T follicular helper cell (primary cell): ENCODE data around the gene CHERP.
"Not testable (repeated sequence)": the region's sequence is repeated elsewhere in the genome, so short reads cannot be mapped to it uniquely, and the experiment has no call there.

Experiments
- DNase-seq: peaks from one replicate; pipeline ENCODE4 v3.0.0-alpha.2; 2020; ENCODE audit warnings: low read depth

The CHERP gene

DNA sequence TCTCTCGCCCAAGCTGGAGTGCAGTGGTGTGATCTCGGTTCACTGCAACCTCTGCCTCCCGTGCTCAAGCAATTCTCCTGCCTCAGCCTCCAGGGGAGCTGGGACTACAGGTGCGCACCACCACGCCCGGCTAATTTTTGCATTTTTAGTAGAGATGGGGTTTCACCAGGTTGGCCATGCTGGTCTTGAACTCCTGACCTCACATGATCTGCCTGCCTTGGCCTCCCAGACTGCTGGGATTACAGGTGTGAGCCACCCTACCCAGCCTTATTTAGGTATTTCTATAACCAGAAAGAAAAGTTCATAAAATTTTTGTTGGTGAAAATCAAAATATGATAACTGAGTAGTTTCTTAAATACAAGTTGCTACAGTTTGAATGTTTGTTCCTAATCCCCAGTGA, 1.5 kb upstream of the CHERP start:
- DNase-seq = not testable (repeated sequence)

DNA sequence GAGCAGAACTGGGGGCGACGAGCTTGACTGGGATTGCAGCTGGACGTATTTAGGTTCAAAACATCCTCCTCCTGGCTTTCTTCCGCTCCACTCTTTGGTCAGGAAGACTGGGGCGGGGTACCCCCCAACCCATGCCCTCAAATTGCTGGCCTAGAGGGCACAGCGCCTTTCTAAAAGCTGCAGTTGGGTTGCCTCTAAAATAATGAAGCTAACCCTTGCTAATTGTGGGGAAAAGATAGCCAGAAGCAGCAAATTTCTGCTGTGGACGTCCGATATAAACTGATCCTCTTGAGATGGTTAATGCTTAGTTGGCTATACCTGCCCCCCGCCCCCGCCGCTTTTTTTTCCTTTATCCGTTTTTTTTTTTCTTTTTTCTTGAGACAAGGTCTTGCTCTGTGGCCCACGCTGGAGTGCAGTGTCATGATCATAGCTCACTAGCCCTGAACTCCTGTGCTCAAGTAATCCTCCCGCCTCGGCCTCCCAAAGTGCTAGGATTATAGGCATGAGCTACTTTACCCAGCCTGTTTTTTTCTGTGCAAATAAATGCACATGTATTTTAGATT, 754 bp upstream of the CHERP start:
- DNase-seq = no peak

DNA sequence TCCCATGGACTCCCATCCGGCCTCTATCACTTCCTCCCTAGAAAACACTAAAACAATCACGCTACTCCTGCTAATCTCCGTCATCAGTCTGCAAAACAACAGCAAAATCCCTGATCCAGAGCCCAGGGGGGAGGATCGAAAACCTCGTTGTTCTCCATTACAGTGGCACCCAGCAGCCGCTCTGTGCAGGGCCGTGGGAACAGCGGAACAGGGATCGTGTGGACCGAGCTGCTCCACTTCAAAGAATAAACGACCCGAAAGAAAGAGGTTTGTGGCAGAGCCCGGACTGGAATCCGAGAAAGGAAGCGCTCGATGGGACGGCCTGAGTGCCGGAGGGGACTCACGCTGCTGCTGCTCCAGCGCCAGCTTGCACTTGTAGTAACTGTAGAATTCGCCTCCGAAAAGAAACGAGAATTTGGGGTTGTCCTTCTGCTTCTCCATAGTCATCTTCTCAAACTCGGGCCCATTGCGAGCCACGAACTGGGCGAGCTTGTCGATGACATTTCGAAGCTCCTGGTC, 652 bp downstream of the CHERP start:
- DNase-seq = no peak

DNA sequence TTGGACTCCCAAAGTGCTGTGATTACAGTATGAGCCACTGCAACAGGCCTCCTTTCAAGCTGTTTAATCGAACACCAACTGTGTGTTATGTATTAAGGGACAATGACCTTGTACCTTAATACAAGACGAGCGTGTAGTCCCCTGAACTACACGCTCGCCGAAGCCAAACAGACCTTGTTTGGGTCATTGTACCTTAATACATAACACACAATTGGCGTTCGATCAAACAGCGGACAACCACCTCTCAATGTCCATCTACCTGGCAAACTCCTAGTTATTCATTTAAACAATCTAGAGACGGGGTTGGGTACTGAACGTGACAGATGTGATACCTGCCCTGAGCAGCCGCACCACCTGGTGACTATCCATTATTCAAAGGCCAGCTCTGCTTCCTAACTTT, 1.3 kb downstream of the CHERP start:
- DNase-seq = no peak

DNA sequence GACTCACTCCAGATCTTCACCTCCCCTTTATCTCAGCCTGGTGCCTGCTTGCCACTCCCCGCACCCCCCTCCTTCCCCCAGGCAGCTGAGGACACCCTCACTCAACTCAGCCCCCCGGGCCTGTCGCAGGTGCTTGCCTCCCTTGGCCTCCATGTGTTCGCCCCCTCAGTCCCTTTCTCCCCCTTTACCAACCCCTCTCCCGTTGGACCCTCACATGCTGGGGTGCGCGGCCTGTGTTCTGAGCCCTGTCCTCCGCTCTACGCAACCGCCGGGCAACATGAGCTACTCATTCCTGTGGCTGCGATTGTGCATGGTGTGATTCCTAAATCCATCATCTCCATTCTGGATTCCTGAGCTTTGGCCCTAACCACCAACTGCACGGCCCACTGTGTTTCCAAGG, 5.1 kb downstream of the CHERP start:
- DNase-seq = no peak

DNA sequence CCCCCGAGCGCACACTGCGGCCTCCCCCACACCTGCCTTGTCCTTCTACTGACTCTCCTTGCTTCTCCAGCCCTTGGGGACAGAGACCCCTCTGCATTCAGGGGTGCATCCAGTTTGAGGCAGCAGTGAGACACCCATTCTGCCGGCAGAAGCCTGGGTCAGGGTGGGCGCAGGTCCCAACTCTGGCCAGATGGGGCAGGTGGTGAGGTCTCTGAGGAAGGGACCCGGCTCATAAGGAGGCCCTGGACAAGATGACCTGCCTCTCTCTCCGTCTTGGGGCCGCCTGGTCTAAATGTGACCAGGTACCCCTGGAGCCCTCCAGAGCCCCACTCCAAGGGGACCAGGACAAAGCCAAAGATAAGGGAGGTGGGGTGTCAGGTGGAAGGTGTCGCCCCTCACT, 6.1 kb downstream of the CHERP start:
- no peak for DNase-seq

DNA sequence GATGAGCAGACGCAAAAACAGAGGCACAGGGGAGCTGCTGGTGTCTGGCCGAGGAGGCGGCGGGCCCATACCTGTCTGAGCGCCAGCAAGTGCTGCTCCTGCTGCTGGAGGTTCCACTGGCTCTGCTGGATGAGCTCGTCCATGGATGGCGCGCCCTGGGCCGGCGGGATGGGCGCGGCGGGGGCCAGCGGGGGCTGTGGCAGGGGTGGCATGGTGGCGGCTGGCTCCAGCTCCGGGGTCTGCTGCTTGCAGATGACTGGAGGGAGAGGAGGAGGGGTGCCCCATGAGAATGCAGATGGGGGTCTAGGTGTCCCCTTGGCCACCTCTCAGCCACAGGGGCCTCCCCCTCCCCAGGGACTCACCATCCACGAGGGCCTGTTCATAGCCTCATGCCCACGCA, 6.9 kb downstream of the CHERP start:
- no peak for DNase-seq

DNA sequence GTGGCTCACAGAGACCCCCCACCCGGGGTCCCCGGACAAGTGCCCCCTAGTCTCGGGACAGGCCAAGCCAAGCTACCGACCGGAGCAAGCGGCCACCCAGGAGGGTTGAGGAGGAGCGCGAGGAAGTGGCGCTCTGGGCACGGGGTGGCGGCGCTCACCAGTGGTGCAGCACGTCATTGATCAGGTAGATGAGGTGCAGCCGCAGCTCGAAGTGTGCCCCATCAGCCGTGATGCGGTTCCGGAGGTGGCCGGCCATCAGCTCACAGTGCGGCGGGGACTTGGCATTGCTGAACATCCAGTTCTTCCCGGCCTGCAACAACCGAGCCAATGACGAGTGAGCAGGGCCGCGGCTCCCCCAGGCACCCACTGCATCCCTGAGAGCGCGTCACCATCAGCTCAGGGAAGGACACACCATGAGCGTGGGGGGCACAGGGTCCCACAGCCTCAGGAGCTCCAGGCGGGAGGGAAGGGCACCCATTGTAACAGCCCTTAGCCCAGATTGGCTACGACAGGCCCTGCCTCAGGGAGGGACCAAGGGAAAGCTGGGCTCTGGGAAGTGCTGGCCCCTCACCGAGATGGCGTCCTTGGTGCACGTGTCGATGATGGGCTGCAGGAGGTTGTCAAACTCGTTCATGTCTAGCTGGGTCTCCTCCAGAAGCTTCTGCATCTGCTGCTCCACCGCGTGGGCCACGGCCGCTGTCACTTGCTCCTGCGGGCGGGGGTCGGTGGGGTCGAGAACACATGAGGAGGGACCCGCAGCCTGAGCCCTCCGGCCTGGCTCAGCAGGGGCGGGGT, 9.6 kb downstream of the CHERP start:
- no peak for DNase-seq

DNA sequence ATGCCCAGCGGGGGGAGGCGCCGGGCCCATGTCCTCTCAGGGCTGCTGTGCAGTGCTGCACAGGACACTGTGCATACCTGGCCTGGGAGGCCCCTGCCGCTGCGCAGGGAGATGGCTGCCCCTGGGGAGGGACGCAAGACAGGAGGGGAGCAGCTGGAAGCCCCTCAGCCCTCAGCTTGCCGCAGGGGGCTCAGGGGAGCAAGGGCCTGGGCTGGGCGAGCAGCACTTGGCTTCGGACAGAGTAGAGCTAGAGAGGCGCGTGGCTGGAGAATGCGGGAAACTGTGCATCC, 10.9 kb downstream of the CHERP start:
- no peak for DNase-seq

DNA sequence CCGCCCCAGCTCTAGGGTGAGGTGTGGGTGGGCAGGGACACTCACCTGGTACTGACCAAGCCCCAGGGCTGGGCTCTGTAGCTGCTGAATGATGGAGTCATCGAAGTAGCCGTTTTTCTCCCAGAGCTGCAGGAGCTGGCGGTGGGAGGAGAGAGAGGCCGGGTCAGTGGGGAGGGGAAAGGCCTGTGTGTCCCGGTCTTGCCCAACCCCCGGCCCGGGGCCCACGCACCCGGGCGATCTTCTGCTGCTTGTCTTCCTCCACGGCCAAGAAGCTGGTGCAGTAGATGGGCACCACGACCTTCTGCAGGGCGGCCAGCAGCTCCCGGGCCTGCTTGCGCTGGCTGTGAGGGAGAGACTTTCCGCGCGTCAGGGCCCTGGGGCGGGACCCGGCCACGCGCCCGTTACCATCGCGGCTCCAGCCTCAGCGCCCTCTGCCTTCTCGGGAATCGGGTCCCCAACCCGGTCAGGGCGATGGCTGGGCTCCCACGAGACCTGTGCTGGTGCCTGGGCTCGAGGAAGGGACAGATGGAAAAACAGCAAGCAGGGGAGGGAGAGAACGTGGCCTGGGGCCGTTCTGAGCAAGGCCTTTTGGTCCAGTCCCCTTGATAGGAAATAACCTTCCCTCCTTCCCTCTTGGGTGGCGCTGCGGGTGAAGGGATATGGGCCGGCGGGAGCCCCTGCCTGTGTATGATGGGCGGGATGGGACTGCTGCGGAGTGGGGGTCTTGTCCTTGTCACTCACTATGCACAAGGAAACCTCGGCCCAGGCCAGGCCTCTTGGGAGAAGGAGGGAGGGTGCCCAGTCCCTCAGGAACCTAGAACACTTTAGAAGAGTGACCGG, 11.5 kb downstream of the CHERP start:
- no peak for DNase-seq

DNA sequence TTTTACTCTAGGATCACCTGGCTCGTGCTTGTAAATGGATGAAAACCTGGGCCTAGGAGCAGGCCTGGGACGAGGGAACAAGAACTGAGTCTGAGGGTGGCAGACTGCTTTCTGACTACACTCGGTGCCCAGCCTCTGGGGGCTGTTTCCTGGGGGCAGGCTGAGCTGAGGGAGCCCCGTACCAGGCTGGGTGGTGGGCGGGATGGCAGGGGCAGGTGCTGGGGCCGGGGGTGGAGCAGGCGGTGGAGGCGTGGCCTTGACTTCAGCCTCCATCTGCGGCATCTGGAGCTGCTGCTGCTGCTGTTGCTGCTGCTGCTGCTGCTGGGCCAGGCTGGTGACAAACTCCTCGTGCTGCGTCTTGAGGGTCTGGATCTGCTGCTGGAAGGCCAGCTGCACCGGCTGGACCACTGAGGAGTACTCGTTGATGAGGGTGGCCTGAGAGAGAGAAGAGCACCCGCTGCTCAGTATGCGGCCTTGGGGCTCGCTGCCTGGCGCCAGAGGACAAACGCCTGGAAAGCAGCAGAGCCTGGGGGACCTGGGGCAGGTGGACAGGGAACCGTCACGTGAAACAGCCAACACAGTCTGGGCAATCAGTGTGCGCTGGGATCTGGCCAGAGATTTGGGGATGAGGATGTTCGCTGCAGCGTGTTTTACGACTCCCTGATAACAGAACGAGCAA, 12.6 kb downstream of the CHERP start:
- DNase-seq = no peak

DNA sequence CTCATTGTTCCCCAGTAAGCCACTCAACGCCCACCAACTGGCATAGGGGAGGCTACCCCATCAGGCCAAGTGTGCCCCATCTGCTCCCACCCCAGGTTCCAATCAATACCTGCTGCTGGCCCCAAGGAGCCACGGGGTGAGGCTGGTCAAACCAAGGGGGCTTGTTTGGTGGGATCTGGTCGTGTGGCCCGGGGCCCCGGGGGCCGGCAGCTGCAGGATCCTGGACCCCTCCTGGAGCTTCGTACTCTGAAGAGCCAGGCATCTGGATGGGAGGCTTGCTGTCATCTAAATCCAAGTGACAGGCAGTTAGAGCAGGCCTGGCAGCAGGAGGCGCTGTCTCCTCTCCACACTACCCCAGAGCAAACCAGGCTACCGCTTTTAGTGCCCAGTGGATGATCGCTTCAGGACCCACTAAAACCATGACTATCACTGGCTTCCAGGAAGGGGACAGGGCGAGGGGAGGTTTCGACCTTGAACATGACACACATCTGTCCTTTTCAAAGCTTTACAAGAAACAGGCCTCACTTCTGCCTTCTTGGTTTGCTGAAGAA, 14.2 kb downstream of the CHERP start:
- DNase-seq = peak; percentile 28

DNA sequence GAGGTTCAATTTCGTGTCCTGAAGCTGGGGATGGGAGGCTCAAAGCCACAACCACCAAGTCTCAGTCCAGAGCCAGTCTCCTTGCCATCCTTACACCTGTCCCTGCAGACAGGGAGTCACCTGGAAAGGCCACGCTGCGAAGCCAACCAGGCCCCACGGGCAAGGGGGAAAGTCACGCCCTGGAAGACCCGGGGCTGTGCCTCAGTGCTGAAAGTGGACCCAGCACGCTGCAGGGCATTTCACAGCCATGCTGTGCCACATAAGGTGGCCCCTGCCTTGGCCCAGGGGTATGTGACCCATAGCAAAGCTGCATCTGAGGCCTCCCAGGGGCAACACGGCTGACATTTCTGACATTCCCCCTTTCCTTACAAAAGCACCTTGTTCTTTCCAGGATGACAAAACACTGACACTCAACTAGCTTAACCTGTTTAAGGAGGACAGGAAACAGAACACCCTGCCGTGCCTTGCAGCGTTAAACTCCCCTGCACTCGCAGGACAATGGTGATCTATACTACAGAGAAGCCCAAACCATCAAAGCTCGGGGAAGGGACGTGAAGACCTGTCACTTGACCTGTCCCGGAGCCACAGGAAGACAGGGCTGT, 14.8 kb downstream of the CHERP start:
- no peak for DNase-seq

DNA sequence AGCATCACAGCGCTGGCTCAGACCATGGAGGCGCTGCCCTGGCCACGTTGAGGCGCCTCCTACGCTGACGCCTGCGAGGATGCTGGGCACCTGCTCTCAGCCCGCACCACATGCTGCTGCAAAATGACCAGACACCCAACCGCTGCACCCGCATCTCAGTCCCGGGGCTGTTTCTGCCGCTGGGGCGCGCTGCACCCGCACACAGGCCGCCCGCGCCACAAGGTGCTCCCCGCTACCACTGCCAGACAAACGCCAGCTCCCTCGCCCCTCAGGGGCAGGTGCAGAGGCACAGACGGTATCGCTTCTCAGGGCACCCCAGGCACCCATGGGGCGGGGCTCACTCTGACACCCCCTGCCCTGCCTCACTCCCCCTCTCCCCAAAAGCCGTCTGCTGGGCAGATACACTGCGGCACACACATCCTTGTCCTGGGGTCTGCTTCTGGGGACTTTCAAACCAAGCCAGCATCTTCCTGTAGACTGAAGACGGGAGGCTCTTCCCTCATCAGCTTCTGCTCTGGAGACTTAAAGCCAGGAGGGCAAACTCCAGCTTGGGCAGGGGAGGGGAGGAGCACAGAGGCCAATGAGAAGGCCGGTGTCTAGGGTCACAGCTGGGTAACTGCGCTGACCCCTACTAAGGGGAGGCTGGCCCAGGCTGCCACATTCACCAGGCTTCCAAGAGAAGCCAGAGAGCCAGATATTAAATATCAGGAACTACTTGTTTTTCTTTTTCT, 16.3 kb downstream of the CHERP start:
- DNase-seq = no peak

DNA sequence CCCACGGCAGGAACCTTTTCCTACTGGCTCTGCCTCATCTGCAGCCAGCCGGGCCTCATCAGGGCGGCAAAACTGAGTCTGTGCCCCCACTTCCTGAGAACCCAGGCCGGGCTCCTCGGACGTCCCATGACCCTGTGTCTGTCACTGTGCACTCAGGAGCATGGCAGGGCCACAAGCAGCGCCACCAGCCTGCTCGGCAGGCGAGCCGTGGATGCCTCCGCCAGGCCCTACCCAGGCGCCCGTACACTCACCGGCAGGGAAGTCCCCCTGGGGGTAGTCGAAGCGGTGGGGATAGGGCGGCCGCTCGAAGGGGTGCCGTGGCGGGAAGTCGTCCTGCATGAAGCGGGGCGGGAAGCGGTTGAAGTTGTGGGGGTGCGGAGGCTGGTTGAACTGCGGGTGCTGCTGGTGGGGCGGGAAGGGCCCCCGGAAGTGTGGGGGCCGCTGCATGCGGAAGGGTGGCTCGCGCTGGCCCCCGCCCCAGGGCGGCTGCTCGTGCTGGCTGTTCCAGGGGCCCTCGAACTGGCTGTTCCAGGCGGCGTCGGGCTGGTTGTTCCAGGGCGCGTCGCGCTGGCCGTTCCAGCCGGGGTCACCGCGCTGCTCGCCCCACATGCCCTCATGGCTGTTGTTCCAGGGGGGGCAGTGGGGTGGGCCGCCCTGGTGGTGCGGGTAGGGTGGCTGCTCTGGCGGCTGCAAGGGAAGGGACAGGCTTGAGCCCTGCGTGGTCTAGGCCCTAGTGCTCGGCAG, 17.1 kb downstream of the CHERP start:
- no peak for DNase-seq

DNA sequence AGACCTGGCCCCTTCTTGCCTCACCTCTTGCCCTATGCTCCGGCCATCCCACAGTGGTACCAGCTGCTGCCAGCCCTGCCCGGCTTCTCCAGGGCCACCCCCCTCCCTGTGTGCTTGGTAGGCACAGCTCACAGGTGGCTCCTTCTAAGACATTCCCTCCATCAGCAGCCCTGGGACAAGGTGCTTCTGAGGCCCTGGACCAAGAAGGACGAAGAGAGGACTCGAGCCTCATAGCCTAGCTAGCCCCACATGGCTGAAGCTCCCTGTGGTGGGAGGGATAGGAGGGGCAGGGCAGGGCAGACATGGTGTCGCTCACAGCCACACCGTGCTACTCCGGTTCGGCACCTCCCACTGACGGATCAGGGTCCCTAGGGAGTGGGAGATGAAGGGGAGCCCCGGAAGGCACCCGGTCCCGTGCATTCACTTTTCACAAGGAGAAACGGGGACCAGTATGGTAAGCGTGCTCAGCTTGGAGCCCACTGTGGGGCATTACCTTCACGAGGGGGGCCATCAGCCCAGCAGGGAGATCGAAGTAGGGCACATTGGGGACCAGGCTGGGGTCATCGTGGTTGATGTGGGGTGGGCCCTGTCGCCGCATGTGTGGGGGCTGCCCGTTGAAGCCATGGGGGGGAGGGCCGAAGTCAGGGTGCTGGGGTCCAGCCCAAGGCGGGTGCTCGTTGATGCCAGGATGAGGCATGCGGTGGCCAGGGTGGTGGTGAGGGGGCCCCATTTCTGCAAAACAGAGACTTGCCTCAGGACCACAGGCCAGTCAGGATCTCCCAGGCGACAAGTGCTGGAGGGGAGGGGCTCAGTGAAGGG, 19.5 kb downstream of the CHERP start:
- no peak for DNase-seq

DNA sequence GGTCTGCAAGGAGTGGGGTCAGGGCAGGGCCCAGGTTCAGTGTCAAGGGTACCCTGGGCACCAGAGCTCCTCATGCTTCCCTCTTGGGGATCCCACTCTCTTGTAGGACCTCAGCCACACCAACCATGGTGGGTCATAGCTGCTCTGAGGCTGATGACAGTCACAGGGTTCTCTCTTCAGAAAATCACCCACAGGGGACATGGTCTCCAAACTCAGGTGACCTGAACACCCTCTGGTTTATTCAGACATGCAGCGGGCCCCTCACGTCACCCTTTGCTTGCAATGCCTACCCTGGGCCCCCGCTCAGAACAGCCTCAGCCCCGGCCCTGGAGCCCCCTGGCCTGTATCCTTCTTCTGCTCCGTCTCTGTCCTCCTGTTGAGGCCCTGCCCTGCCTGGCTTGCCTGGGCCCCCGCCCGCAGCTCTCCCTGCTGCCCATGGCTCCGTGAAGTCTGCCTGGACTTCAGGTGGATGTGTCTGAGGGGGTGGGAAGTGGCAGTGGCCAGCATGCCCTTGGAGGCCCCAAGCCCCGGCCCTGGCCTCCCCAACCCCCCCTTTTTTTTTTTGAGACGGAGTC, 20.4 kb downstream of the CHERP start:
- no peak for DNase-seq

DNA sequence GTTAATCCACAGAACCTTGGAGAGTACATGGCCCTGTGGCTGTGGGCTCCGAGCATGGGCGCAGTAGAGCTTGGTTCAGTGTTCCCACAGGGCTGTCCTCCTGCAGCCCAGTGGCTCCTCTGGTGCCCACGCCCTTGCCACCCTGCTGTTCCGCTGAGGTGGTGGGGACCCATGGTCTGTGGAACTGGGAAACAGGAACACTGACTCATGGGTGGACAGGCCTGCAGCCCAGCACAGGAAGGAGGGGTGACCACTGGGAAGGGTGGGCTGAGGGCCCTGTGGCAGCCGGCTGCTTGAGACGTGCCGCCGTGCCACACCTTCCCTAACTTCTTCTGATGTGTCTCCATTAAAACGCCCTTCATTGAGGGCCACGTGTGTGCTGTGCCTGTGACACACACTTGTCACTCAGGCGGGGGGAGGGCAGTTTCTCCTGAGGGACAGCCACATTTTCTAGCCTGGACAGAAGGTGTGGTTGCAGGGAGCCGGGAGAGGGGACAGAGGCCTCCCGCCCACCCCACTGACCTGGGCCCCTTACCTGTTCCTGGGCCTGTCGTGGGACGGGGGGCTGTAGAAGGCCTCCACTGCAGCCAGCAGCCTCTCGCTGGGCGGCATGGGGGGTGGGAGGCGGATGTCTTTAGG, 21.1 kb downstream of the CHERP start:
- no peak for DNase-seq
